ENCODE measurements around the gene MATK.

Gene MATK

DNA sequence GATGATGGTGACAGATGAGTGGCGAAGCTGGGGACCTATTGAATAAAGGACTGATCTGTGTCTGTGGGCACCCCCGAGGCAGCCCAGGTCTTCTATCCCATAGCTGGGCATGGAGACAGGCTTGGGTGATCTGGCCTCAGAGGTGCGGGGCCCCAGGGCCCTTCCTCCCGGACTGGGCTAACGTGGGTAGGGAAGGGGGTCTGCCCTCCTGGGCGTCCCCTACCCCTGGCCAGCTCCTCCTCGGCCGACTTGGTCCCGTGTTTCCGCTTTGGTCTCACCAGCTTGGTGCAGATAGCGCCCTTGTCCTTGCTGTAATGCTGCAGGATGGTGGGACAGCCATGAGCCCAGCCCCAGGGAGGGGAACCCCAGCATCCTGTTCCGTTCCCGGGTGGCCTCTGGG, 3.3 kb downstream of the MATK start:
- Histone ChIP-seq H3K4me3 (replicated peaks; ENCODE audit: low read depth, low read length) (no peak overlapping the region), H3K36me3 (ENCODE audit: control insufficient read depth, insufficient read depth, low read length) (no peaks in the 10 kb centered on the region), H3K27me3 (replicated peaks; ENCODE audit: control insufficient read depth, insufficient read depth, low read length) (no peaks in the 10 kb centered on the region)
- TF ChIP-seq, protein P1, sequence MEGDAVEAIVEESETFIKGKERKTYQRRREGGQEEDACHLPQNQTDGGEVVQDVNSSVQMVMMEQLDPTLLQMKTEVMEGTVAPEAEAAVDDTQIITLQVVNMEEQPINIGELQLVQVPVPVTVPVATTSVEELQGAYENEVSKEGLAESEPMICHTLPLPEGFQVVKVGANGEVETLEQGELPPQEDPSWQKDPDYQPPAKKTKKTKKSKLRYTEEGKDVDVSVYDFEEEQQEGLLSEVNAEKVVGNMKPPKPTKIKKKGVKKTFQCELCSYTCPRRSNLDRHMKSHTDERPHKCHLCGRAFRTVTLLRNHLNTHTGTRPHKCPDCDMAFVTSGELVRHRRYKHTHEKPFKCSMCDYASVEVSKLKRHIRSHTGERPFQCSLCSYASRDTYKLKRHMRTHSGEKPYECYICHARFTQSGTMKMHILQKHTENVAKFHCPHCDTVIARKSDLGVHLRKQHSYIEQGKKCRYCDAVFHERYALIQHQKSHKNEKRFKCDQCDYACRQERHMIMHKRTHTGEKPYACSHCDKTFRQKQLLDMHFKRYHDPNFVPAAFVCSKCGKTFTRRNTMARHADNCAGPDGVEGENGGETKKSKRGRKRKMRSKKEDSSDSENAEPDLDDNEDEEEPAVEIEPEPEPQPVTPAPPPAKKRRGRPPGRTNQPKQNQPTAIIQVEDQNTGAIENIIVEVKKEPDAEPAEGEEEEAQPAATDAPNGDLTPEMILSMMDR (IDR thresholded peaks at IDR 0.05; ENCODE audit: insufficient read depth, low read length, poor library complexity, severe bottlenecking) = no peak
- no peak for DNase-seq (ENCODE audit: extremely low read depth, insufficient read length)

DNA sequence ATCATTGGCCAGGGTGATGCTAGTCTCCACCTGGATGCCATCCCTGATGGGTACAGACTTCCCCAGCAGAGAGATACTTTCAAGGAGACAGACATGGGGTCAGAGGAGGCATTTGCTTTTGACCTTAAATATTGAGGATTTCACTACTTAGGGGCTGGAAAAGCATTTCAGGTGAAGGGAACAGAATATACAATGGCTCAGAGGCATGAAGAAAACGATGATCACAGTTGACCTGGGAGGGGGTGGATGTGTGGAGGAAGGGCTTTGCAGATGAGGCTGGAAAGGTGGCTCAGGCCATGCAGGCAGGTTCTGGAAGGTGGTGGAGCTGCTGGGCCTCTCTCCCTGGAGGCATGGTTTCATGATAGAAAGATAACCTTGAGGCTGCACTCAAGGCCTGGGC, 3.9 kb downstream of the MATK start:
- Histone ChIP-seq H3K27me3 (replicated peaks; ENCODE audit: control insufficient read depth, insufficient read depth, low read length) (no peaks in the 10 kb centered on the region), H3K36me3 (ENCODE audit: control insufficient read depth, insufficient read depth, low read length) (no peaks in the 10 kb centered on the region), H3K4me3 (replicated peaks; ENCODE audit: low read depth, low read length) (no peak overlapping the region)
- DNase-seq (ENCODE audit: extremely low read depth, insufficient read length) = no peak
- TF ChIP-seq, protein P1 (IDR thresholded peaks at IDR 0.05; ENCODE audit: insufficient read depth, low read length, poor library complexity, severe bottlenecking) = no peak

DNA sequence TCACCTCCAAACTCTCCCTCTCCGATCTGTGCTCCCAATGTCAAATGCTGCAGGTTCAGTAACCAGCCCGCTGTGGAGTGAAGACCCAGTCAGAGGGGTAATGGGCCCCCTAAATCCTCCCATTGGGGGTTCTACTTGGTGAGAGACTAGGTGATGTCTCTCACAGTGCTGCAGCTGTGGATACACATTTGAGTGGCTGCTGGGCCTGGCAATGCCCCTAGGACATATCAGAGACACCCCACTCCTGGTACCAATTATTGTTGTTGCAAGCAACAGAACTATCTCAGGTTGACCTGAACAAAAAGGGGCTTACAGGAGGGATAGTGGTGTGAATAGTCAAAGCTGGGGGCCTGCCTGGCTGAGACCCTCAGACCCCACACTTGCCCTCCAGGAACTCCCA, 4.6 kb downstream of the MATK start:
- Histone ChIP-seq H3K4me3 (replicated peaks; ENCODE audit: low read depth, low read length) (no peak overlapping the region), H3K27me3 (replicated peaks; ENCODE audit: control insufficient read depth, insufficient read depth, low read length) (no peaks in the 10 kb centered on the region), H3K36me3 (ENCODE audit: control insufficient read depth, insufficient read depth, low read length) (no peaks in the 10 kb centered on the region)
- DNase-seq (ENCODE audit: extremely low read depth, insufficient read length) = no peak
- TF ChIP-seq, protein P1 (IDR thresholded peaks at IDR 0.05; ENCODE audit: insufficient read depth, low read length, poor library complexity, severe bottlenecking) = no peak

DNA sequence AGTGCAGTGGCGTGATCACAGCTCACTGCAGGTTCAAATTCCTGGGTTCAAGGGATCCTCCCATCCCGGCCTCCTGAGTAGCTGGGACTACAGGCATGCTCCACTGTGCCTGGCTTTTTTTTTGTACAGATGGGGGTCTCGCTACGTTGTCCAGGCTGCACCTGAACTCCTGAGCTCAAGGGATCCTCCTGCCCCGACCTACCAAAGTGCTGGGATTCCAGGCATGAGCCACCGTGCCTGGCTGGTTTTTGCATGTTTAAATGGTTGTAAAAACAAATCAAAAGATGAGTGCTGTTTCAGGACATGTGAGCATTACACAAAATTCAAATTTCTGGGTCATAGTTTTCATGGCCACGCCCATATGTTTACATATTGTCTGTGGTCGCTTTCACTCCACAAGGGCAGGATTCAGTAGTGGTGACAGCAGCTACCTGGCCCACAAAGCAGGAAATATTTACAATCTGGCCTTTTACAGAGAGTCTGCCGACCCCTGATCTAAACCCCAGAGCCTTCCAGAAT, 5.3 kb downstream of the MATK start:
- Histone ChIP-seq H3K27me3 (replicated peaks; ENCODE audit: control insufficient read depth, insufficient read depth, low read length) (no peaks in the 10 kb centered on the region), H3K4me3 (replicated peaks; ENCODE audit: low read depth, low read length) (no peak overlapping the region), H3K36me3 (ENCODE audit: control insufficient read depth, insufficient read depth, low read length) (no peaks in the 10 kb centered on the region)
- no peak for DNase-seq (ENCODE audit: extremely low read depth, insufficient read length)
- TF ChIP-seq, protein P1 (IDR thresholded peaks at IDR 0.05; ENCODE audit: insufficient read depth, low read length, poor library complexity, severe bottlenecking) = no peak

DNA sequence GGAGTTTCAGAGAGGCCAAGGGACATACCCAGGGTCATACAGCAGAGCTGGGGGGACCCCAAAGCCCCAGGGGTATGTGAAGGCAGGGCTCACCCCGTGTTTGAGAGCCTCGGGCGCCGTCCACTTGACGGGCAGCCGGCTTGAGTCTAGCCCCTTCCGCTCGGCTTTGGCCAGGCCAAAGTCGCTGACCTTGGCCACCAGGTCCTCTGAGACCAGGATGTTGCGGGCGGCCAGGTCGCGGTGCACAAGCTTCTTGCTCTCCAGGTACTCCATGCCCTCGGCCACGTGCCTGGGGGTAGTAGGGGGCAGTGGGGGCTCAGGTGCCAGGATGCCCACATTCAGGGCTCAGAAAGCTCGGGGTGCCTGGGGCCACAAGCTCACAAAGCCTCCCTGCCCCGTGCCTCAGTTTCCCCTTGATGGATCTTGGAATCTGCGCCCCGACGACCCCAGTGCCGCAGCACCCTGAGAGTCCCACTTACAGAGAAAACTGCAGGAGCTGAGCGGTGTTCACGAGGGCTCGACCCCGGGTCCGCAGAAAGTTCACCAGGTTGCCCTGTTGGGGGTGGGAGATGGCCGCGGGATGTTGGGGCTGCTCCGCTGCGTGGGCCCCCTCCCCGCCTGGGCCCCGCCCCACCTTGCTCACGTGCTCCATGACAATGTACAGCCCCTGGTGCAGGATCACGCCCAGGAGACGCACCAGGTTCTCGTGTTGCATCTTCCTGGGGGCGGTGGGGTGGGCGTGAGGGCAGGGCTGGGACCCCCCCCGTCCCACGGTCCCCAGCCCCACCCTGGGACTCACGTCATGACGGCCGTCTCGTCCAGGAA, 7.1 kb downstream of the MATK start:
- DNase-seq (ENCODE audit: extremely low read depth, insufficient read length) = no peak
- no peak overlapping the region for H3K4me3 ChIP-seq (replicated peaks; ENCODE audit: low read depth, low read length)
- TF ChIP-seq, protein P1 (IDR thresholded peaks at IDR 0.05; ENCODE audit: insufficient read depth, low read length, poor library complexity, severe bottlenecking) = no peak
- no peaks in the 10 kb centered on the region for H3K27me3 ChIP-seq (replicated peaks; ENCODE audit: control insufficient read depth, insufficient read depth, low read length)
- no peaks in the 10 kb centered on the region for H3K36me3 ChIP-seq (ENCODE audit: control insufficient read depth, insufficient read depth, low read length)

Measured in GM06990 (cell line).